Osteoblast (primary cell): ENCODE data around the gene TOPORS. TPM values are rescaled to one million over a fixed set of nuclear protein-coding genes. Genes with fewer than 3 reads are reported as not detected.

ENCODE experiments used
- DNase-seq: peaks from one replicate; pipeline ENCODE4 v3.0.0; 2011; ENCODE audit warnings: low spot score, mixed read lengths; ENCODE audit not compliant: insufficient read length; ENCODE audit errors: missing footprints
- H2AFZ ChIP-seq: 2 replicates; pipeline ENCODE4 v1.6.0; 2011; ENCODE audit warnings: mild to moderate bottlenecking, low read length
- H3K27ac ChIP-seq: 2 replicates; pipeline ENCODE4 v1.5.1; 2011; ENCODE audit warnings: mild to moderate bottlenecking, low read depth, low read length, moderate library complexity
- H3K27me3 ChIP-seq: 2 replicates; pipeline ENCODE4 v1.6.0; 2012; ENCODE audit warnings: mild to moderate bottlenecking, control low read depth, inconsistent platforms, low read length, moderate library complexity; ENCODE audit not compliant: insufficient read depth
- H3K36me3 ChIP-seq: 2 replicates; pipeline ENCODE4 v1.5.1; 2011; ENCODE audit warnings: mild to moderate bottlenecking, low read length, control low read depth, moderate library complexity; ENCODE audit not compliant: insufficient read depth
- H3K4me1 ChIP-seq: 2 replicates; pipeline ENCODE4 v1.5.1; 2011; ENCODE audit warnings: mild to moderate bottlenecking, low read length, control low read depth, moderate library complexity; ENCODE audit not compliant: insufficient read depth
- H3K4me2 ChIP-seq: 2 replicates; pipeline ENCODE4 v1.6.0; 2011; ENCODE audit warnings: mild to moderate bottlenecking, low read length; ENCODE audit not compliant: insufficient read depth
- H3K4me3 ChIP-seq: fragments of 200-600 bp; sonication (generic); 3 replicates; pipeline ENCODE4 v1.5.1; 2012; ENCODE audit warnings: mild to moderate bottlenecking, low read length, inconsistent platforms; ENCODE audit not compliant: insufficient read depth
- H3K79me2 ChIP-seq: 2 replicates; pipeline ENCODE4 v1.6.0; 2012; ENCODE audit warnings: mild to moderate bottlenecking, low read length, control low read depth, inconsistent platforms; ENCODE audit not compliant: insufficient read depth
- H3K9me3 ChIP-seq: 2 replicates; pipeline ENCODE4 v1.5.1; 2011; ENCODE audit warnings: low read depth, low read length, control low read depth
- H4K20me1 ChIP-seq: 2 replicates; pipeline ENCODE4 v1.6.0; 2012; ENCODE audit warnings: mild to moderate bottlenecking, low read length, control low read depth; ENCODE audit not compliant: insufficient read depth
- total RNA-seq: library from RNA; depleted of rRNA; stranded (reverse); fragments of >200 nt; gene quantifications from 2 replicates; pipeline ENCODE4 v1.2.3, GENCODE V29; 2012
- TF ChIP-seq, protein P1 (sequence below): IDR thresholded peaks from 2 replicates; pipeline ENCODE4 v1.5.1; 2011; ENCODE audit warnings: mild to moderate bottlenecking, low read depth, low read length, moderate library complexity; ENCODE audit errors: extremely low read depth

The TOPORS gene
- total RNA-seq, 1 donor, result 33.7 TPM

GRCh38 chr9:32565967-32566366 lies 13.6 kb upstream of the TOPORS start:
- no peaks in the 10 kb centered on the region for H4K20me1 ChIP-seq
- peaks cover 7% of the 10 kb centered on the region for H3K36me3 ChIP-seq
- no peak for DNase-seq
- peaks cover 52% of the 10 kb centered on the region for H3K79me2 ChIP-seq
- TF ChIP-seq, protein P1, sequence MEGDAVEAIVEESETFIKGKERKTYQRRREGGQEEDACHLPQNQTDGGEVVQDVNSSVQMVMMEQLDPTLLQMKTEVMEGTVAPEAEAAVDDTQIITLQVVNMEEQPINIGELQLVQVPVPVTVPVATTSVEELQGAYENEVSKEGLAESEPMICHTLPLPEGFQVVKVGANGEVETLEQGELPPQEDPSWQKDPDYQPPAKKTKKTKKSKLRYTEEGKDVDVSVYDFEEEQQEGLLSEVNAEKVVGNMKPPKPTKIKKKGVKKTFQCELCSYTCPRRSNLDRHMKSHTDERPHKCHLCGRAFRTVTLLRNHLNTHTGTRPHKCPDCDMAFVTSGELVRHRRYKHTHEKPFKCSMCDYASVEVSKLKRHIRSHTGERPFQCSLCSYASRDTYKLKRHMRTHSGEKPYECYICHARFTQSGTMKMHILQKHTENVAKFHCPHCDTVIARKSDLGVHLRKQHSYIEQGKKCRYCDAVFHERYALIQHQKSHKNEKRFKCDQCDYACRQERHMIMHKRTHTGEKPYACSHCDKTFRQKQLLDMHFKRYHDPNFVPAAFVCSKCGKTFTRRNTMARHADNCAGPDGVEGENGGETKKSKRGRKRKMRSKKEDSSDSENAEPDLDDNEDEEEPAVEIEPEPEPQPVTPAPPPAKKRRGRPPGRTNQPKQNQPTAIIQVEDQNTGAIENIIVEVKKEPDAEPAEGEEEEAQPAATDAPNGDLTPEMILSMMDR, result no peak
- H3K27ac ChIP-seq, result no peak overlapping the region
- no peak overlapping the region for H3K4me2 ChIP-seq
- no peak overlapping the region for H2AFZ ChIP-seq
- no peaks in the 10 kb centered on the region for H3K9me3 ChIP-seq
- no peaks in the 10 kb centered on the region for H3K27me3 ChIP-seq
- no peaks in the 10 kb centered on the region for H3K4me1 ChIP-seq
- H3K4me3 ChIP-seq, result no peak overlapping the region

DNA sequence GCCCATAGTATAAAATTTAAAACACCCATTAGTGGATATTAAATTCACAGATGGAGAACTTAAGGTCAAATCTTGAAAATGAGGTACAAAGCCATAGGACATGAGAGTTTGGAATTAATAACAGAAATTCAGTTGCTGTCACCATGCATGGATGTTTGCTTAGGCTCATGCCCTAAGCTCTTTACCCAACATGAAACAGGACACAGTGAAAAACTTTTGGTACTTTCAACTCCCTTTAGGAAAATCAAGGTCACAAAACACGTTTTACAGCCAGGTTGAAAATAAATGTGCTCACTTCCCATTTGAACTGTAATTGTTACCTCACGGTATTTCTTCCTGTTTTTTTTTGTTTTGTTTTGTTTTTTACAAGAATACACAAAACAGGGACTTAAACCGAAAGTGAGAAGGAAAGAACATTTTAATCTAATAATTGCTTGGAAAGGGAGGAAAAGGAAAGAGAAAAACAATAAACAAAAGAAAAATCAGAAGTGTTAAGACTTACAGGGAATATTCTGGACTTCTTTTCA lies 6.1 kb upstream of the TOPORS start:
- H3K4me1 ChIP-seq, result no peaks in the 10 kb centered on the region
- H3K4me3 ChIP-seq, result no peak overlapping the region
- H3K36me3 ChIP-seq, result no peaks in the 10 kb centered on the region
- H3K4me2 ChIP-seq, result no peak overlapping the region
- H3K27ac ChIP-seq, result no peak overlapping the region
- no peaks in the 10 kb centered on the region for H3K9me3 ChIP-seq
- no peaks in the 10 kb centered on the region for H3K27me3 ChIP-seq
- no peak overlapping the region for H2AFZ ChIP-seq
- no peaks in the 10 kb centered on the region for H4K20me1 ChIP-seq
- H3K79me2 ChIP-seq, result peaks cover 46% of the 10 kb centered on the region
- DNase-seq, result no peak
- TF ChIP-seq, protein P1, result no peak

GRCh38 chr9:32554591-32554990 lies 2.2 kb upstream of the TOPORS start:
- no peaks in the 10 kb centered on the region for H3K36me3 ChIP-seq
- no peak for DNase-seq
- H3K4me3 ChIP-seq, result no peak overlapping the region
- H4K20me1 ChIP-seq, result peaks cover 12% of the 10 kb centered on the region
- H3K9me3 ChIP-seq, result no peaks in the 10 kb centered on the region
- H3K27me3 ChIP-seq, result no peaks in the 10 kb centered on the region
- H3K27ac ChIP-seq, result no peak overlapping the region
- H3K4me1 ChIP-seq, result peaks cover 8% of the 10 kb centered on the region
- TF ChIP-seq, protein P1, result no peak
- H3K4me2 ChIP-seq, result no peak overlapping the region
- no peak overlapping the region for H2AFZ ChIP-seq
- H3K79me2 ChIP-seq, result peaks cover 57% of the 10 kb centered on the region

GRCh38 chr9:32554107-32554506 lies 1.7 kb upstream of the TOPORS start:
- peaks cover 17% of the 10 kb centered on the region for H4K20me1 ChIP-seq
- no peak overlapping the region for H3K4me2 ChIP-seq
- DNase-seq, result no peak
- H3K79me2 ChIP-seq, result peaks cover 58% of the 10 kb centered on the region
- H3K4me3 ChIP-seq, result no peak overlapping the region
- H3K4me1 ChIP-seq, result peaks cover 9% of the 10 kb centered on the region
- H3K27ac ChIP-seq, result no peak overlapping the region
- peaks cover 3% of the 10 kb centered on the region for H3K36me3 ChIP-seq
- H3K27me3 ChIP-seq, result no peaks in the 10 kb centered on the region
- TF ChIP-seq, protein P1, result no peak
- no peaks in the 10 kb centered on the region for H3K9me3 ChIP-seq
- no peak overlapping the region for H2AFZ ChIP-seq
